MCF 10A (cell line): ENCODE measurements around the gene PLOD1. TPM values are rescaled to one million over a fixed set of nuclear protein-coding genes. Genes with fewer than 3 reads are reported as not detected.

ENCODE experiments used
- BruUV-seq: library from RNA; stranded (reverse); fragments of 400-500 nt; replicated peaks from 2 replicates; lab custom pipeline; 2021; lab: Mats Ljungman, UMichigan
- CTCF ChIA-PET: fragments of 300-600 bp; sonication (Branson Sonifier 250); formaldehyde crosslinking; extraction: SDS; loops from one replicate; lab custom pipeline; 2021; ENCODE audit warnings: antibody characterized with exemption, inconsistent platforms; lab: Yijun Ruan, JAX
- POLR2A ChIA-PET: fragments of 300-600, 350-650 bp; sonication (Branson Sonifier 250); formaldehyde crosslinking; extraction: SDS; loops from one replicate; lab custom pipeline; 2020; ENCODE audit warnings: antibody characterized with exemption, inconsistent platforms; lab: Yijun Ruan, JAX
- DNase-seq: peaks from one replicate; pipeline ENCODE4 v3.0.0-alpha.2; 2018; ENCODE audit not compliant: unreplicated experiment
- H3K27ac Mint-ChIP-seq: one replicate; pipeline ENCODE4 v1.8.0; 2022; ENCODE audit warnings: mild to moderate bottlenecking, low read depth, mixed read lengths; ENCODE audit not compliant: unreplicated experiment
- H3K27me3 Mint-ChIP-seq: one replicate; pipeline ENCODE4 v1.8.0; 2022; ENCODE audit warnings: mixed read lengths; ENCODE audit not compliant: insufficient read depth, unreplicated experiment
- H3K36me3 Mint-ChIP-seq: one replicate; pipeline ENCODE4 v1.8.0; 2022; ENCODE audit warnings: mild to moderate bottlenecking, moderate library complexity, mixed read lengths; ENCODE audit not compliant: insufficient read depth, unreplicated experiment
- H3K4me1 Mint-ChIP-seq: one replicate; pipeline ENCODE4 v1.8.0; 2022; ENCODE audit warnings: mixed read lengths; ENCODE audit not compliant: insufficient read depth, unreplicated experiment
- H3K4me3 Mint-ChIP-seq: one replicate; pipeline ENCODE4 v1.8.0; 2022; ENCODE audit warnings: mild to moderate bottlenecking, moderate library complexity, mixed read lengths; ENCODE audit not compliant: unreplicated experiment
- H3K9me3 Mint-ChIP-seq: one replicate; pipeline ENCODE4 v1.8.0; 2022; ENCODE audit warnings: mixed read lengths; ENCODE audit not compliant: unreplicated experiment
- CTCF ChIP-seq: fragments of 200-600 bp; IDR thresholded peaks from one replicate; pipeline ENCODE4 v1.8.0; 2022; ENCODE audit warnings: antibody characterized with exemption, mild to moderate bottlenecking; ENCODE audit not compliant: unreplicated experiment
- intact Hi-C: fragments of 100-400 bp; cut with micrococcal nuclease; formaldehyde crosslinking; loops from 2 replicates; pipeline ENCODE4 v1.14.1; 2022
- total RNA-seq: library from RNA; stranded (reverse); gene quantifications from 2 replicates; pipeline ENCODE4 v1.2.3, GENCODE V29; 2022

PLOD1 gene
- total RNA-seq, 1 experiment from 2014 or later: 48.2 TPM

GRCh38 chr1:11929849-11930248 is 4.7 kb upstream of the PLOD1 start:
- Mint-ChIP-seq H3K4me1 (peaks cover 9% of the 10 kb centered on the region), H3K27ac (no peak overlapping the region), H3K36me3 (peaks cover 7% of the 10 kb centered on the region), H3K4me3 (peak overlapping the region; percentile 12), H3K9me3 (no peaks in the 10 kb centered on the region), H3K27me3 (no peaks in the 10 kb centered on the region)
- ChIA-PET POLR2A (interaction anchor here (4.1 to 5.0 kb wide), 2 partner anchors 21 to 51 kb away, joined by 24 to 83 read pairs; partner anchors contain the start of gene MFN2), CTCF (no interaction called here)
- DNase-seq: peak; percentile 75
- no peak for TF ChIP-seq CTCF
- BruUV-seq: no TSS peak
- intact Hi-C loops: no loop called here

GRCh38 chr1:11930571-11931445 is 3.7 kb upstream of the PLOD1 start:
- intact Hi-C loops: no loop called here
- peaks cover 6% of the 10 kb centered on the region for H3K36me3 Mint-ChIP-seq
- POLR2A ChIA-PET: interaction anchor here (0.7 to 5.0 kb wide), 4 partner anchors 10 to 124 kb away, joined by 3 to 83 read pairs (median 14); partner anchors contain the start of gene MFN2
- no peaks in the 10 kb centered on the region for H3K27me3 Mint-ChIP-seq
- H3K27ac Mint-ChIP-seq: no peak overlapping the region
- no peak overlapping the region for H3K4me3 Mint-ChIP-seq
- CTCF ChIA-PET: interaction anchor here (0.6 kb wide), 1 partner anchor 1365 kb away, joined by 3 read pairs; no protein-coding TSS in a partner anchor
- peaks cover 9% of the 10 kb centered on the region for H3K4me1 Mint-ChIP-seq
- peak; percentile 24 for DNase-seq
- BruUV-seq: no TSS peak
- H3K9me3 Mint-ChIP-seq: no peaks in the 10 kb centered on the region
- no peak for TF ChIP-seq CTCF

- POLR2A ChIA-PET: interaction anchor here (3.9 to 5.0 kb wide), 3 partner anchors 23 to 49 kb away, joined by 24 to 83 read pairs (median 48); partner anchors contain the start of gene MFN2
These were observed 2.7 kb upstream of the PLOD1 start for GRCh38 chr1:11931845-11932244.

More at GRCh38 chr1:11931845-11932244, 2.7 kb upstream of the PLOD1 start:
- no peaks in the 10 kb centered on the region for H3K9me3 Mint-ChIP-seq
- no peak for DNase-seq
- intact Hi-C loops: no loop called here
- H3K36me3 Mint-ChIP-seq: peaks cover 6% of the 10 kb centered on the region
- no peaks in the 10 kb centered on the region for H3K27me3 Mint-ChIP-seq
- no TSS peak for BruUV-seq
- H3K4me3 Mint-ChIP-seq: no peak overlapping the region
- CTCF ChIA-PET: no interaction called here
- no peak overlapping the region for H3K27ac Mint-ChIP-seq
- TF ChIP-seq CTCF: no peak
- peaks cover 9% of the 10 kb centered on the region for H3K4me1 Mint-ChIP-seq
